Heart left ventricle (tissue), 16 donors: ENCODE measurements around the gene CHRNA3. TPM values are rescaled to one million over a fixed set of nuclear protein-coding genes. Genes with fewer than 3 reads are reported as not detected.

Source experiments
- ATAC-seq, 4 donors: fragments of 200-7000 bp; cut with Tn5 transposase; one replicate each; pipeline ENCODE4 v1.9.1; 2020 to 2022; ENCODE audit warnings: moderate library complexity in 4 of 4, mild to moderate bottlenecking in 3 of 4, moderate number of reproducible peaks in 1 of 4
- DNase-seq, 5 donors: peaks; one replicate each; pipeline ENCODE4 v3.0.0-alpha.2; 2020
- H3K27ac ChIP-seq, 12 donors: fragments of 200-600 bp; sonication (generic) in 4 of 12; one replicate each; pipeline versions ENCODE4 v1.5.0 to v1.8.0; 2016 to 2022; ENCODE audit warnings: mild to moderate bottlenecking in 2 of 12
- H3K27me3 ChIP-seq, 9 donors: fragments of 200-600 bp; sonication (generic) in 2 of 9; one replicate each; pipeline versions ENCODE4 v1.5.1 to v1.8.0; 2016 to 2022; ENCODE audit warnings: mild to moderate bottlenecking in 3 of 9
- H3K36me3 ChIP-seq, 9 donors: fragments of 200-600 bp; sonication (generic) in 2 of 9; one replicate each; pipeline versions ENCODE4 v1.5.0 to v1.8.0; 2018 to 2022; ENCODE audit warnings: mild to moderate bottlenecking in 2 of 9
- H3K4me1 ChIP-seq, 12 donors: fragments of 200-600 bp; sonication (generic) in 4 of 12; one replicate each; pipeline versions ENCODE4 v1.5.0 to v1.8.0; 2016 to 2022; ENCODE audit warnings: mild to moderate bottlenecking in 3 of 12
- H3K4me3 ChIP-seq, 12 donors: fragments of 200-600 bp; sonication (generic) in 4 of 12; one replicate each; pipeline versions ENCODE4 v1.5.0 to v1.8.0; 2017 to 2022; ENCODE audit warnings: mild to moderate bottlenecking in 9 of 12, moderate library complexity in 4 of 12
- H3K9me3 ChIP-seq, 12 donors: fragments of 200-600 bp; sonication (generic) in 4 of 12; one replicate each; pipeline versions ENCODE4 v1.5.0 to v1.8.0; 2016 to 2022; ENCODE audit warnings: mild to moderate bottlenecking in 1 of 12
- CTCF ChIP-seq, 12 donors: fragments of 200-600 bp; sonication (generic) in 4 of 12; IDR thresholded peaks; one replicate each; pipeline versions ENCODE4 v1.5.0 to v1.8.0; 2018 to 2022; ENCODE audit warnings: antibody characterized with exemption in 12 of 12, mild to moderate bottlenecking in 5 of 12
- POLR2A ChIP-seq, 2 donors: fragments of 450-650 bp; IDR thresholded peaks; one replicate each; pipeline ENCODE4 v1.6.1; 2017; ENCODE audit warnings: antibody characterized with exemption in 2 of 2, mild to moderate bottlenecking in 2 of 2, moderate library complexity in 2 of 2
- WGBS, 4 donors: extraction: QIAGEN DNeasy Blood & Tissue Kit in 2 of 4; methylation state at CpG; one replicate each; pipeline versions ENCODE4 v1.1.5 to v1.1.7; 2013 to 2018; 5-methylcytosine and 5-hydroxymethylcytosine counted together
- intact Hi-C, 10 donors: fragments of 100-400 bp; cut with DNase I; formaldehyde crosslinking; loops; one replicate each; pipeline versions ENCODE4 v1.11.1 to v1.14.2; 2022
- polyA plus RNA-seq, 2 donors: library from polyadenylated mRNA; stranded (reverse); fragments of 200-250 nt; gene quantifications; one replicate each; pipeline ENCODE4 v1.2.3, GENCODE V29; 2013
- total RNA-seq, 9 donors: library from RNA; depleted of rRNA in 2 of 9; stranded (reverse); fragments of >200 nt in 2 of 9; fragmentation: NEBNext Ultra II Directional in 3 of 9; extraction: Animal tissue kit (Norgen Biotek cat#: 25700) in 3 of 9; gene quantifications; one replicate each; pipeline versions ENCODE4 v1.1.0 to v1.2.4, GENCODE V29; 2016 to 2023
- donor health status: ischemic (EF 13 %, LVEDD 7.1; RV severe dilation, severe dysfunction).
- donor health status: healthy with polysubstance abuse.
- donor health status: DM: no; HTN: yes; CAD: no.
- donor health status: DM: no; HTN: no; CAD: no.
- donor health status: ischemic (EF 25% LVEDD 6.9; RV normal size, moderate dysfunction).
- donor health status: ischemic (EF 25% LVEDD 5.7; RV mildly dilated, moderate dysfunction).
- donor health status: healthy.
- donor health status: DM: yes; HTN: yes; CAD: no.
- donor health status: ischemic (EF 35%, LVEDD 5.7; RV mildly dilated, moderate dysfunction).
- donor health status: nonischemic (EF 11% LVEDD 7.7; RV severe dilation, severe dysfunction).
- donor health status: DM: yes; HTN: yes; CAD: no.
- donor health status: PGD.
- donor health status: ischemic (EF 29% LVEDD 5.4; RV normal size, mild dysfunction).
- donor health status: nonischemic (EF 23%, LVEDD 6.1; RV moderate dilation, normal function).

The CHRNA3 gene
- total and polyA plus RNA-seq, 11 donors: 0.06 to 6.9 (median 0.30) TPM; not detected in 4

- Histone ChIP-seq H3K4me3 (no peak overlapping the region), H3K27me3 (peaks cover 0 to 4% (median 0%) of the 10 kb centered on the region in 9 donors), H3K4me1 (no peaks in the 10 kb centered on the region), H3K36me3 (no peaks in the 10 kb centered on the region), H3K9me3 (peaks cover 0 to 14% (median 4%) of the 10 kb centered on the region in 12 donors), H3K27ac (no peak overlapping the region)
- DNase-seq: no peak
- no peak for ATAC-seq
- intact Hi-C loops: loop anchor here in 6 of 10 donors (5.0 to 10.0 kb wide), 3 partner anchors 73 to 370 kb away; no protein-coding TSS in a partner anchor
- TF ChIP-seq POLR2A (IDR thresholded peaks at IDR 0.05) (no peak), CTCF (IDR thresholded peaks at IDR 0.05) (no peak)
- 82 to 85% (median 83%) methylated on average over 12 of the region's 12 CpGs for WGBS, 4 donors
Observed at GRCh38 chr15:78634210-78635145, 13.7 kb upstream of the CHRNA3 start.

- Histone ChIP-seq H3K9me3 (peaks cover 0 to 14% (median 4%) of the 10 kb centered on the region in 12 donors), H3K27me3 (peaks cover 0 to 3% (median 0%) of the 10 kb centered on the region in 9 donors), H3K4me3 (no peak overlapping the region), H3K36me3 (no peaks in the 10 kb centered on the region), H3K4me1 (no peaks in the 10 kb centered on the region), H3K27ac (no peak overlapping the region)
- TF ChIP-seq POLR2A (IDR thresholded peaks at IDR 0.05) (no peak), CTCF (IDR thresholded peaks at IDR 0.05) (no peak)
- WGBS, 4 donors: 84 to 96% (median 94%) methylated on average over 2 of the region's 2 CpGs
- intact Hi-C loops: loop anchor here in 1 of 10 donors (10.0 kb wide), 1 partner anchor 371 kb away; no protein-coding TSS in a partner anchor
- DNase-seq: no peak
- no peak for ATAC-seq
Observed at GRCh38 chr15:78633348-78633747, 12.6 kb upstream of the CHRNA3 start.

- 68 to 75% (median 74%) methylated on average over 8 to 9 of the region's 9 CpGs for whole genome bisulfite sequencing, 4 donors
- no peaks in the 10 kb centered on the region for H3K4me1 ChIP-seq
- peaks cover 0 to 21% (median 0%) of the 10 kb centered on the region in 9 donors for H3K27me3 ChIP-seq
- no peak overlapping the region for H3K27ac ChIP-seq
- DNase-seq: no peak
- no peak for TF ChIP-seq CTCF (IDR thresholded peaks at IDR 0.05)
- no peak for TF ChIP-seq POLR2A (IDR thresholded peaks at IDR 0.05)
- H3K36me3 ChIP-seq: no peaks in the 10 kb centered on the region
- H3K4me3 ChIP-seq: no peak overlapping the region
- peak in 2 of 4 donors; percentile 33 to 36 for ATAC-seq
- peaks cover 0 to 14% (median 4%) of the 10 kb centered on the region in 12 donors for H3K9me3 ChIP-seq
- intact Hi-C loops: loop anchor here in 1 of 10 donors (10.0 kb wide), 1 partner anchor 374 kb away; no protein-coding TSS in a partner anchor
Observed at GRCh38 chr15:78630886-78631633, 10.3 kb upstream of the CHRNA3 start.
